Trophoblast cell (in vitro differentiated cells and primary cell): ENCODE results near the gene DNLZ.
A peak's percentile ranks its signal among the peaks of the same experiment; 100 is the strongest.

Source experiments
- DNase-seq, 2 donors: peaks; one replicate each; pipeline ENCODE4 v3.0.0-alpha.2; 2016
- H2AFZ ChIP-seq: 2 replicates; pipeline ENCODE4 v1.6.1; 2013; ENCODE audit warnings: low read length, moderate library complexity, mild to moderate bottlenecking; ENCODE audit not compliant: insufficient read depth, poor library complexity
- H2AK5ac ChIP-seq: 2 replicates; pipeline ENCODE4 v1.6.1; 2013; ENCODE audit warnings: mild to moderate bottlenecking, low read length
- H2BK120ac ChIP-seq: 2 replicates; pipeline ENCODE4 v1.6.1; 2013; ENCODE audit warnings: low read length, mild to moderate bottlenecking, moderate library complexity; ENCODE audit not compliant: insufficient read depth, poor library complexity
- H2BK12ac ChIP-seq: 2 replicates; pipeline ENCODE4 v1.6.1; 2013; ENCODE audit warnings: mild to moderate bottlenecking, low read length, moderate library complexity
- H2BK5ac ChIP-seq: 2 replicates; pipeline ENCODE4 v1.6.1; 2013; ENCODE audit warnings: low read length, low read depth, moderate library complexity, mild to moderate bottlenecking; ENCODE audit not compliant: poor library complexity
- H3K14ac ChIP-seq: 2 replicates; pipeline ENCODE4 v1.6.1; 2013; ENCODE audit warnings: mild to moderate bottlenecking, low read length
- H3K18ac ChIP-seq: 2 replicates; pipeline ENCODE4 v1.6.1; 2013; ENCODE audit warnings: mild to moderate bottlenecking, low read length
- H3K23ac ChIP-seq: 2 replicates; pipeline ENCODE4 v1.6.1; 2013; ENCODE audit warnings: low read length
- H3K27ac ChIP-seq: 2 replicates; pipeline ENCODE4 v1.5.1; 2013; ENCODE audit warnings: low read depth, mild to moderate bottlenecking, inconsistent platforms, low read length, moderate library complexity
- H3K27me3 ChIP-seq: 2 replicates; pipeline ENCODE4 v1.6.1; 2013; ENCODE audit warnings: inconsistent platforms, mild to moderate bottlenecking, low read length, moderate library complexity; ENCODE audit not compliant: insufficient read depth
- H3K36me3 ChIP-seq, 2 experiments: 1 replicate in 1 of 2; 2 replicates in 1 of 2; pipeline ENCODE4 v1.6.1; 2013; ENCODE audit warnings: low read length in 2 of 2, mild to moderate bottlenecking in 2 of 2, moderate library complexity in 1 of 2; ENCODE audit not compliant: insufficient read depth in 2 of 2, control insufficient read depth in 1 of 2
- H3K4ac ChIP-seq: 2 replicates; pipeline ENCODE4 v1.6.1; 2013; ENCODE audit warnings: low read depth, mild to moderate bottlenecking, low read length, moderate library complexity
- H3K4me1 ChIP-seq, 2 experiments: 1 replicate in 1 of 2; 2 replicates in 1 of 2; pipeline ENCODE4 v1.6.1; 2013; ENCODE audit warnings: low read length in 2 of 2, mild to moderate bottlenecking in 2 of 2, moderate library complexity in 1 of 2; ENCODE audit not compliant: insufficient read depth in 2 of 2, control insufficient read depth in 1 of 2
- H3K4me2 ChIP-seq: 2 replicates; pipeline ENCODE4 v1.6.1; 2013; ENCODE audit warnings: inconsistent platforms, mild to moderate bottlenecking, low read length, moderate library complexity
- H3K4me3 ChIP-seq: 2 replicates; pipeline ENCODE4 v1.5.1; 2013; ENCODE audit warnings: mild to moderate bottlenecking, low read depth, low read length, inconsistent platforms
- H3K79me1 ChIP-seq: one replicate; pipeline ENCODE4 v1.6.1; 2013; ENCODE audit warnings: low read length
- H3K79me2 ChIP-seq: 2 replicates; pipeline ENCODE4 v1.6.1; 2013; ENCODE audit warnings: low read length, mild to moderate bottlenecking; ENCODE audit not compliant: control insufficient read depth, insufficient read depth, poor library complexity
- H3K9ac ChIP-seq: 2 replicates; pipeline ENCODE4 v1.6.1; 2013; ENCODE audit warnings: mild to moderate bottlenecking, low read length
- H3K9me3 ChIP-seq: 2 replicates; pipeline ENCODE4 v1.6.1; 2013; ENCODE audit warnings: low read depth, mild to moderate bottlenecking, control low read depth, inconsistent platforms, low read length; ENCODE audit not compliant: insufficient read depth
- H4K12ac ChIP-seq: 2 replicates; pipeline ENCODE4 v1.6.1; 2013; ENCODE audit warnings: low read depth, mild to moderate bottlenecking, low read length, moderate library complexity
- H4K8ac ChIP-seq: 2 replicates; pipeline ENCODE4 v1.6.1; 2013; ENCODE audit warnings: low read depth, mild to moderate bottlenecking, low read length, moderate library complexity
- H4K91ac ChIP-seq: one replicate; pipeline ENCODE4 v1.6.1; 2013; ENCODE audit warnings: low read depth, mild to moderate bottlenecking, low read length, moderate library complexity
- WGBS: extraction: QIAGEN DNeasy Blood & Tissue Kit; methylation state at CpG from one replicate; pipeline ENCODE4 v1.1.7; 2013; ENCODE audit warnings: missing lambda C conversion rate; ENCODE audit not compliant: insufficient read length, insufficient coverage; ENCODE audit errors: extremely low coverage; 5-methylcytosine and 5-hydroxymethylcytosine counted together

DNLZ gene

DNA sequence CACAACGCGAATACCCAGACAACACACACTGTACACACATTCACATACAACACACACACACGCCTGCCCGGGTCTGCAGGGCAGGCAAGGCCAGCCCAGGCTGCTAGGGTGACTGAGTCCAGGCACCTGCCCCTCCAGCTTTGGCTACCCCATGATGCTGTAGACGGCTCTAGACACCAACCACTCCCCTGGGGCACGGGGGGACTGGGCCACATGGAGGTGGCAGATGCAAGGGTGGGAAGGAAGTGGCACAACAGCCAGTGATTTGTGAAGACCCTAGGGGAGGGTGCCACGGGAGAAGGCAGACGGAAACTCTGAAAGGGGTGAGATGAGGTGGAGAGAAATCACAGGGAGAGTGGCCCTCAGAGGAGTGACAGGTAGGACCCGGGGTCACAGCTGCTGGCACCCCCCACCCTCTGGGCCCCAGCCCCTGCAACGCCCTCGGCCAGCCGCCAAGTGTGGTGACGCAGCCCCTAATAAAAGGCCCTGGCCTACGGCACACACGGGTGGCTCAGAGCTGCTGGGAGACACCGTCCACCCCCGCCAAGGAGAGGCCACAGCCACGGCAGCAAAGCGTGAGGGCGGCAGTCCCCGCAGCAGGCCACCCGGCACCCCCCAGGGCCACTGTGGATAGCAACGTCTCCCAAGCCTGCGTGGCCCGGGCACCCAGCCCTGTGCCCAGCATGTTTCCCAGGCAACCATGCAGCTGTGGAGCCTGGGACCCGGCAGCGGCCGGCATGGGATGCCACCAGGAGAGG is 53.1 kb downstream of the DNLZ start:
- Histone ChIP-seq H3K36me3 (no peaks in the 10 kb centered on the region), H3K27me3 (no peaks in the 10 kb centered on the region), H4K8ac (no peak overlapping the region), H4K91ac (no peak overlapping the region), H3K79me2 (no peaks in the 10 kb centered on the region), H2BK5ac (no peak overlapping the region), H3K18ac (no peak overlapping the region), H2BK12ac (no peak overlapping the region), H3K9ac (no peak overlapping the region), H3K79me1 (no peaks in the 10 kb centered on the region), H2AK5ac (no peak overlapping the region), H3K4me3 (no peak overlapping the region), H3K27ac (no peak overlapping the region), H3K14ac (no peak overlapping the region), H3K4me2 (no peak overlapping the region), H2AFZ (no peak overlapping the region), H4K12ac (no peak overlapping the region), H3K23ac (no peak overlapping the region), H2BK120ac (no peak overlapping the region), H3K9me3 (peaks cover 11% of the 10 kb centered on the region), H3K4me1 (no peaks in the 10 kb centered on the region), H3K4ac (no peak overlapping the region)
- no peak for DNase-seq
- WGBS: no CpG with 5 or more reads among the region's 28 CpGs

DNA sequence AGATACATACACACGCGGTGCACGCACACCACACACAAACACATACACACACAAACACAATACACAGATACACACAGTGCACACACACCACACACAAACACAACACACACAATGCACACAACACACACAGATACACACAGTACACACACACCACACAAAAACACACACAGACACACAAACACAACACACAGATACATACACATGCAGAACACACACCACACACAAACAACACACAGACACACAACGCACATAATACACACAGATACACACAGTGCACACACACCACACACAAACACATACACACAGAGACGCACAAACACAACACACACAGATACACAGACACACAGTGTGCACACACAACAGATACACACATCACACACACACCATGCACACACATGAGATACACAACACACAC is 53.7 kb downstream of the DNLZ start:
- no peaks in the 10 kb centered on the region for H3K4me1 ChIP-seq
- no peak overlapping the region for H3K4me3 ChIP-seq
- no peaks in the 10 kb centered on the region for H3K27me3 ChIP-seq
- no peaks in the 10 kb centered on the region for H3K79me2 ChIP-seq
- no peak overlapping the region for H3K4ac ChIP-seq
- H2AK5ac ChIP-seq: no peak overlapping the region
- no peak overlapping the region for H2BK120ac ChIP-seq
- no peaks in the 10 kb centered on the region for H3K36me3 ChIP-seq
- no peak for DNase-seq
- WGBS: no CpG with 5 or more reads among the region's 5 CpGs
- no peak overlapping the region for H2AFZ ChIP-seq
- no peak overlapping the region for H3K18ac ChIP-seq
- peaks cover 10% of the 10 kb centered on the region for H3K9me3 ChIP-seq
- no peak overlapping the region for H2BK12ac ChIP-seq
- H3K4me2 ChIP-seq: no peak overlapping the region
- no peaks in the 10 kb centered on the region for H3K79me1 ChIP-seq
- peak overlapping the region; percentile 8 for H3K23ac ChIP-seq
- H3K9ac ChIP-seq: no peak overlapping the region
- no peak overlapping the region for H4K12ac ChIP-seq
- H3K27ac ChIP-seq: no peak overlapping the region
- no peak overlapping the region for H3K14ac ChIP-seq
- H4K91ac ChIP-seq: no peak overlapping the region
- no peak overlapping the region for H2BK5ac ChIP-seq
- H4K8ac ChIP-seq: no peak overlapping the region
